Nephron (organoid): ENCODE data around the gene FBXO31.

ENCODE experiments used
- H3K27ac Mint-ChIP-seq, 3 experiments: 2 replicates each; pipeline ENCODE4 v1.8.0; 2020; ENCODE audit warnings: mixed read lengths in 3 of 3, mild to moderate bottlenecking in 2 of 3, moderate library complexity in 1 of 3
- H3K27me3 Mint-ChIP-seq: 2 replicates; pipeline ENCODE4 v1.8.0; 2021; ENCODE audit warnings: low read depth, mild to moderate bottlenecking, moderate library complexity, mixed read lengths
- H3K36me3 Mint-ChIP-seq: 2 replicates; pipeline ENCODE4 v1.8.0; 2020; ENCODE audit warnings: low read depth, mixed read lengths
- H3K4me1 Mint-ChIP-seq: 2 replicates; pipeline ENCODE4 v1.8.0; 2020; ENCODE audit warnings: mixed read lengths
- H3K4me3 Mint-ChIP-seq, 3 experiments: 2 replicates each; pipeline ENCODE4 v1.8.0; 2020; ENCODE audit warnings: mild to moderate bottlenecking in 3 of 3, mixed read lengths in 3 of 3, moderate library complexity in 2 of 3
- H3K9me3 Mint-ChIP-seq: 2 replicates; pipeline ENCODE4 v1.8.0; 2020; ENCODE audit warnings: mixed read lengths
- TF ChIP-seq, protein P1 (sequence below), 3 experiments: fragments of 200-600 bp; sonication (generic); IDR thresholded peaks; one replicate each; pipeline ENCODE4 v1.5.0; 2021; ENCODE audit warnings: antibody characterized with exemption in 3 of 3; ENCODE audit not compliant: unreplicated experiment in 3 of 3

FBXO31 gene

DNA sequence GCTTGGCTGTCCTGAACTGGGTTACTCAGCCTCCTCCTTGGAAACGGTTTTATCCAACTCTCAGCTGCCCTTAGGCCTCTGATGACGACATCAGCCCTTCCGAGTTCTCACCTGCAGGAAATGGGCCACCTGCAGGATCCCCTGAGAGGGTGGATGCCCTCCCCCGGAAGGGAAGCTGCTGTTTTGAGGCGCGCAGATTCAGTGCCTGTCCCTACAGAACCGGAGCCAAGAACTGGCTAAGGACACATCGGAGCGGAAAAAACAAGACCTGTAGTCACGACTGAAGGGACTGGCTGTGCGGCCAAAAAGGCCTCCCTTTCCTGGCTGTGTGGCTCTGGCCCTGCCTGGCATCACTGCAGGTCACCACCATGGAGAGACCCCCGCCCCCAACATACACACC, 54.7 kb downstream of the FBXO31 start:
- no peaks in the 10 kb centered on the region for H3K4me1 Mint-ChIP-seq
- no peak overlapping the region for H3K4me3 Mint-ChIP-seq
- no peaks in the 10 kb centered on the region for H3K27me3 Mint-ChIP-seq
- H3K36me3 Mint-ChIP-seq: peaks cover 15% of the 10 kb centered on the region
- no peaks in the 10 kb centered on the region for H3K9me3 Mint-ChIP-seq
- TF ChIP-seq, protein P1, sequence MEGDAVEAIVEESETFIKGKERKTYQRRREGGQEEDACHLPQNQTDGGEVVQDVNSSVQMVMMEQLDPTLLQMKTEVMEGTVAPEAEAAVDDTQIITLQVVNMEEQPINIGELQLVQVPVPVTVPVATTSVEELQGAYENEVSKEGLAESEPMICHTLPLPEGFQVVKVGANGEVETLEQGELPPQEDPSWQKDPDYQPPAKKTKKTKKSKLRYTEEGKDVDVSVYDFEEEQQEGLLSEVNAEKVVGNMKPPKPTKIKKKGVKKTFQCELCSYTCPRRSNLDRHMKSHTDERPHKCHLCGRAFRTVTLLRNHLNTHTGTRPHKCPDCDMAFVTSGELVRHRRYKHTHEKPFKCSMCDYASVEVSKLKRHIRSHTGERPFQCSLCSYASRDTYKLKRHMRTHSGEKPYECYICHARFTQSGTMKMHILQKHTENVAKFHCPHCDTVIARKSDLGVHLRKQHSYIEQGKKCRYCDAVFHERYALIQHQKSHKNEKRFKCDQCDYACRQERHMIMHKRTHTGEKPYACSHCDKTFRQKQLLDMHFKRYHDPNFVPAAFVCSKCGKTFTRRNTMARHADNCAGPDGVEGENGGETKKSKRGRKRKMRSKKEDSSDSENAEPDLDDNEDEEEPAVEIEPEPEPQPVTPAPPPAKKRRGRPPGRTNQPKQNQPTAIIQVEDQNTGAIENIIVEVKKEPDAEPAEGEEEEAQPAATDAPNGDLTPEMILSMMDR (IDR thresholded peaks at IDR 0.05; ENCODE audit: unreplicated experiment in 3 of 3): no peak
- H3K27ac Mint-ChIP-seq: no peak overlapping the region

DNA sequence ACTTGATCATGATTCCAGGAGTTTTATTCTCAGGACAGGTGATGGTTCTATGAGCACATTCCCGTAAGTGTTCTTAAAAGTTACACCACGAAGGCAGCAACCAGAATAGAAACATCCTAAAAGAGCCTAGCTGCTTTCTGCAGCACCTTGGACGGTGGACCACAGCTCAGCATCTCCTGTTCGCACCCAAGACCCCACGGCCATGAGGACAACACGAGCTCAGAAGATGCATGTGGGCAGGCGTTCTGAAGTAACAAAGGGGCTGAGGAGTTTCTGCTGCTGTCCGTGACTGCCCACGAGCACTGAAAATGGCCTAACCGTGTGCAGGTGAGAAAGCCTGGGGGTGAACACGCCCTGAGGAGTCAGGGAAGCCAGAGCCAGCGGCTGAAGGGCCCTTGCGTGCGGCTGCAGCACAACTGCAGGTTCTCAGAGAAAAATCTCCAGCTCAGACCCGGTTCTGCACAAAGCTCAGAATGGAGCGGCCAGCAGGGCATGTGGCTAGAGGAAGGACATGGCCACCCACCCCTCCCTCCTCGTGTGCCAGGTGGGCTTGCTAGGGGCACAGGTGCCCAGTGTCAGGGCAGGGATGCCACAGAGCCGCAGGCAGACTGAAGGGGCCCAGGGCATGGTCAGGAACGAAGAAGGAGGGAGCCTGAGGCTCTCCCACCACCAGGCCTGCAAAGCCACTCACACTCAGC, 55.6 kb downstream of the FBXO31 start:
- Mint-ChIP-seq H3K4me3 (no peak overlapping the region), H3K36me3 (peaks cover 15% of the 10 kb centered on the region), H3K9me3 (no peaks in the 10 kb centered on the region), H3K27me3 (no peaks in the 10 kb centered on the region), H3K27ac (no peak overlapping the region), H3K4me1 (no peaks in the 10 kb centered on the region)
- TF ChIP-seq, protein P1 (IDR thresholded peaks at IDR 0.05; ENCODE audit: unreplicated experiment in 3 of 3): no peak

DNA sequence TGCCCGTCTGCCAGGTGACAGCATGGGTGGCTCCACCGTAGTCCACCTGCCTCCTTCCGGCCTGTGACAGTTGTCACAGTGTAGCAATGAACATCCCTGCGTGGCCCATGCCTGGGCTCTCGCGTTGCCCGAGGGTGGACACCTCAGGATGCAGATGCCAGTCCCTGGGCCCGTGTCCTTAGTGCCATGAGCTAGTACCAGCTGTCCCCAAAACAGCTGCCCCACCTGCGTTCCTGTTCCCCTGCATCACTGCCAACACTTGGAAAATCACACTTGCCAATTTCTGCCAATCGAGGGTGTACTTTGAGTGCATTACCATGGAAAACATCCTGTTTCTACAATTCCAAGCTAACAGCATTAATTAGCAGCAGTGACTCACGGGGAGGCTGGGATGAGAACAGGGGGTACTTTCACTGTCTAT, 57.4 kb downstream of the FBXO31 start:
- TF ChIP-seq, protein P1 (IDR thresholded peaks at IDR 0.05; ENCODE audit: unreplicated experiment in 3 of 3): no peak
- Mint-ChIP-seq H3K36me3 (peaks cover 10% of the 10 kb centered on the region), H3K9me3 (no peaks in the 10 kb centered on the region), H3K4me3 (no peak overlapping the region), H3K27ac (no peak overlapping the region), H3K27me3 (no peaks in the 10 kb centered on the region), H3K4me1 (no peaks in the 10 kb centered on the region)

DNA sequence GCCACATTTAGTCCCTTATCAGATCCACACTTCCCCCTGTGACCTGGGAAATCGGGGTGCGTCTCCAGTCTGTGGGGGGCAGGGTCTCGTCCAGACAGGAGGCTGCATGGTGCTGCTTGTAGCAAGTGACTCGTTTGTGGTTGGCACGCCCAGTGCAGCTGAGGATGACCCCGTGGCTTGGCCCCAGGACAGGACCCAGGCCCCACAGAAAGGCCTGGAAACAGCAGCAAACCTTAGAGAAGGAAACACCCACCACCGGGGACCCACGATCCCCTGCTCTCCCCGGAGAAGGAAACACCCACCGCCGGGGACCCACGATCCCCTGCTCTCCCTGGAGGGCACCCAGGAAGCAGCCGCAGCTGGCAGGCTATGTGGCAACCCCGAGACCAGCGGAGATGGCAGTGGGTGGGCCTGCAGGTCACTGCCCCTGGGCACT, 58.1 kb downstream of the FBXO31 start:
- Mint-ChIP-seq H3K36me3 (peaks cover 3% of the 10 kb centered on the region), H3K4me3 (no peak overlapping the region), H3K9me3 (no peaks in the 10 kb centered on the region), H3K4me1 (no peaks in the 10 kb centered on the region), H3K27ac (no peak overlapping the region), H3K27me3 (no peaks in the 10 kb centered on the region)
- TF ChIP-seq, protein P1 (IDR thresholded peaks at IDR 0.05; ENCODE audit: unreplicated experiment in 3 of 3): no peak

DNA sequence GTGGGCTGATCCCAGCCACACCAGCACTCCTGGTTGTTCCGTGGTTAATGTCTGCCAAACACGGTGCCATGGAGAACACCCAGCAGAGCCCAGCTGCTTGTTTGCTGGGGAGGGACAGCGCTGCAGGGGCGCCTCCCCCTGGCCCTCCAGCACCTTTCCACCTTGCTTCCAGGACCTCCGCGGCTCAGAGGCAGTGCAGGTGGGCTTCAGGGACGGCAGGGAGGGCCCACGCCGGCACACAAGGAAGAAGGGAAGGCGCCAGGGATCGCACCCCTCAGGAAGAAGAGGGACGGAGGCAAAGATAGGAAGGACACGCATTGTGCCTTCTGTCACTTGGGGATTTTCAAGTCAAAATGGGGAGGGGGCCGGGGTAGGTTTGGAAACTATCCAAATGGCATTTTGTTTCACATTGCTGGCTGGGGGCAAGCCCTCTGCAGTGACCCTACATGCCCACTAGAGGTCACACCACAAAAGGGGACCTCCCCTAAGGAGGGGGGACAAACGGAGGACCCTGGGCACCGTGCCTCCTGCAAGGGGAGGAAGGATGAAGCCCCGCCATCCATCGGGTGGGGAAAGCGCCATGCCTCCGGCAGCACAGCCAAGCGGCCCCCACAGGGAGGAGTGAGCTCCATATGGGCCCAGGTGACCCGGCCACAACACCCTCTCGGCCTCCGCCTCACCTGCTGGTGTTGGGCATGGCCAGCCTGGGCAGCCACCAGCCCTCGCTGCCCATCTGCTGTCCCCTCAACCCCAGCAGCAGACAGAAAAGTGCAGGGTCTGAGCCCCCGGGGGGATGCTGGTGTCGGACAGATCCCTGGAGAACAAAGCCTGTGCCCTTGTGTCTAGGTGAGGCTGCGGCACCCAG, 58.9 kb downstream of the FBXO31 start:
- Mint-ChIP-seq H3K4me3 (no peak overlapping the region), H3K27me3 (no peaks in the 10 kb centered on the region), H3K4me1 (no peaks in the 10 kb centered on the region), H3K9me3 (no peaks in the 10 kb centered on the region), H3K36me3 (no peaks in the 10 kb centered on the region), H3K27ac (no peak overlapping the region)
- TF ChIP-seq, protein P1 (IDR thresholded peaks at IDR 0.05; ENCODE audit: unreplicated experiment in 3 of 3): peak; percentile 71 to 83 (median 73)
